HG02970 (cell line): Measurements from ENCODE around the gene TEX52.
A peak's percentile ranks its signal among the peaks of the same experiment; 100 is the strongest.

Experiments used
- ATAC-seq: cut with Tn5 transposase; IDR thresholded peaks from one replicate; pipeline ENCODE4 v1.9.1; 2021; ENCODE audit warnings: mild to moderate bottlenecking, moderate library complexity, moderate number of reproducible peaks; ENCODE audit not compliant: unreplicated experiment, low FRiP score

Gene TEX52

GRCh38 chr12:2857021-2857431, at the start of gene TEX52:
TEX52 (minus strand) TSS chr12:2857039; CDS start chr12:2857026, 13 bp downstream.
- no peak for ATAC-seq

- ATAC-seq: no peak
Measured at GRCh38 chr12:2904260-2904659, 47.4 kb upstream of the TEX52 start.

DNA sequence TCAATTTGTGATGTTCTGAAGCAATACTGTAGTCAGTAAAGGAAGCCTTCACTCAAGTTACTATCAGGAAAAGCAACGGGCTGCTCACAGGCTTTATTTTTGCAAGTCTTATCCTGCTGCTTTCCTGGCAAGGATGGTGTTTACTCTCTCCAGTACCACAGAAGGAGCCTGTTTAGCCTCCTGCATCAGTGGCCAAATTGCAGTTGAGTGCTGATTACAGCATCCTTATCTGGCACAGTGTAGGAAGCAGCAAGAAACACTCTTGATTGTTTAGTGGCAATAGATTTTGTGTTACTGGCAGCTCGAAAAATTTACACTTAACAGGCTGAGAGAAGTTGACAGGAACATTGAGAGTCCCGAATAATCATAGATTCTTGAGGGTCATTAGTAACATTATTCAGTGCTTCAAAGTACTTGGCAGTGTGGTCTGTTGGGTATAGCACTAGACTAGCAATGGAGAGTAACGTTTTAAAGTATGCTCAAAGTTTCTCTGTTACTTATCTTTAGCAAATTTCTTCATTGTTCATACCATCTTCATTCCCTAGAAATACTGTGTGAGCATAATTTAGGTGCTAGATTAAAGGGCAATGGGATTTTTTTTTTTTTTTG, 45.5 kb upstream of the TEX52 start:
- no peak for ATAC-seq

- no peak for ATAC-seq
Measured at GRCh38 chr12:2900642-2901041, 43.8 kb upstream of the TEX52 start.

DNA sequence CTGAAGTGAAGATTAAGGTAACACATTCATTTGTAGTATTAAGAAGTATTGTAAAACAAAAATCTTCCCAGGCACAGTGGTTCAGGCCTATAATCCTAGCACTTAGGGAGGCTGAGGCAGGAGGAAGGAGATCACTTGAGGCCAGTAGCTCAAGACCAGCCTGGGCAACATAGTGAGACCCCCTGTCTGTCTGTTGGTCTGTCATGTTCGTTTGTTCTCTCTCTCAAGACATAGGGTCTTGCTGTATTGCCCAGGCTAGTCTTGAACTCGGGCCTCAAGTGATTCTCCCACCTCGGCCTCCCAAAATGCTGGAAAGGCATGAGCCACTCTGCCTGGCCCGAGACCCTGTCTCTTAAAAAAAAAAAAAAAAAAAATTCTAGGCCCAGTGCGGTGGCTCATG, 40.6 kb upstream of the TEX52 start:
- no peak for ATAC-seq

DNA sequence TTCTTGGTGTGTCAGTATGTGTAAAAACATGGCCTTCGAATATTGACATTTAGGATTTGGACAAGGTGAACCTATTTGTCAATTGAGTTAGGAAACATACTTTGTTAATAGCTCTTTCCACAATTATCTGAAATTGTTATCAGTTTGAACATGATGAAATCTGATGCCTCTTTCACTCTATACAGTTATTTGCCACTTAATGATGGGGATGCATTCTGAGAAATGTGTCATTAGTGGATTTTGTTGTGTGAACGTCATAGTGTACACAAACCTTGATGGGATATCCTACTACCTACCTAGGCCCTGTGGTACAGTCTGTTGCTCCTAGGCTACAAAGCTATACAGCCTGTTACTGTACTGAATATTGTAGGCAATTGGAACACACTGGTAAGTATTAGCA, 38.7 kb upstream of the TEX52 start:
- no peak for ATAC-seq

DNA sequence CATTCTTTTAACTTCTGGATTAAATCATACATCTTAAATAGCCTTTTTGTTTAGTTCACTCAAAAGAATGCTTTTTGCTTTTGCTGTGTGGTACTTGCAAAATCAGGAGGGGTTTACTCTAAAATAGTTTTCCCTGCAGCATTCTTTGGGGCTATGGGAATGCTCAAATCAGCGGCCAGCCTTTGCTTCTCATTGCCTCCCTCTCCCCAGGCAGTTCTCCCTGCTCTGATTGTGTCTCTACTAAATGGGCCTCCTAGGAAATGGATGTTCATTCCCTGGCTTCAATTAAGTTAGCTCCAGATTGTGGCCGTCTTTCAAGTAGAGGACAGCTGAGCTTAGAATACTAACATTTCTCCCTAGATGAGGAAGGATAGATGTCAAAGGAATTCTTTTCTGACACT, 38.2 kb upstream of the TEX52 start:
- no peak for ATAC-seq

- no peak for ATAC-seq
Measured at GRCh38 chr12:2893007-2893406, 36.2 kb upstream of the TEX52 start.

DNA sequence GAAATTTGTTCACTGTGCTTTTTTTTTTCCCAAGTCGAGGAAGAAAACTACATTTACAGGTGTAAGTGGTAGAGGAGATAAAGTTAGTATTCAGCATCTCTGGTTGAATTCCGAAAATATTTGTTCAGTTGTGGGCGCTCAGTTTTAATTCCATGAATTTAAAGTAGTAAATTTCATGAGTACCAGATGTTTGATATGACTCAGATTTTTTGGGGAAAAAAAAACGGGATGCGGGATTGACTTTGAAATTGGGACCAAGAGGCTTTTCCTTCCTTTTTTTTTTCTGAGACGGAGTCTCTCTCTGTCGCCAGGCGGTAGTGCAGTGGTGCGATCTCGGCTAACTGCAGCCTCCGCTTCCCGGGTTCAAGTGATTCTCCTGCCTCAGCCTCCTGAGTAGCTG, 35.4 kb upstream of the TEX52 start:
- ATAC-seq: no peak

- peak; percentile 15 for ATAC-seq
Measured at GRCh38 chr12:2891240-2892053, 34.6 kb upstream of the TEX52 start.

GRCh38 chr12:2890388-2891239, 33.8 kb upstream of the TEX52 start, which contains the start of gene TULP3:
TULP3 (plus strand) TSS chr12:2890891; CDS start chr12:2890948, 57 bp downstream.
- peak; percentile 94 for ATAC-seq

GRCh38 chr12:2890001-2890387, 33.2 kb upstream of the TEX52 start:
- no peak for ATAC-seq

DNA sequence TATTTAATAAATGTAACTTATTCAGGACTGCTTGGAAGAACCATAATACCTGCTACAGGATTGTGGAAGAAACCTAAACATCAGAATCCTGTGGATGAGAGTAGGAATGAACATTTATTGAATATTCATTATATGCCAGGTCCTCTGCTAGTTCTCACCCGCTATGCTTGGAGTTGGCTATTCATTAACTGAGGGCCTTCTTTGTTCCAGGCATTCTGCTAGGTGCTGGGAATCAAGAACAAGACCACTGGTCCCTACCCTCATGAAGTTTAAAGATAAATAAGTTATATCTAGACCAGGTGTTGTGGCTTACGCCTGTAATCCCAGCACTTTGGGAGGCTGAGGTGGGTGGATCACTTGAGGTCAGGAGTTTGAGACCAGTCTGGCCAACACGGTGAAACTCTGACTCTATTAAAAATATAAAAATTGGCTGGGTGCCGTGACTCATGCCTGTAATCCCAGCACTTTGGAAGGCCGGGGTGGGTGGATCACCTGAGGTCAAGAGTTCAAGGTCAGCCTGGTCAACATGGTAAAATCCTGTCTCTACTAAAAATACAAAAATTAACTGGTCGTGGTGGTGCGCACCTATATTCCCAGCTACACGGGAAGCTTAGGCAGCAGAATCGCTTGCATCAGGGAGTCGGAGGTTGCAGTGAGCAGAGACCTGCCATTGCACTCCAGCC, 30.1 kb upstream of the TEX52 start:
- no peak for ATAC-seq

GRCh38 chr12:2884810-2885209, 28.0 kb upstream of the TEX52 start:
- no peak for ATAC-seq

DNA sequence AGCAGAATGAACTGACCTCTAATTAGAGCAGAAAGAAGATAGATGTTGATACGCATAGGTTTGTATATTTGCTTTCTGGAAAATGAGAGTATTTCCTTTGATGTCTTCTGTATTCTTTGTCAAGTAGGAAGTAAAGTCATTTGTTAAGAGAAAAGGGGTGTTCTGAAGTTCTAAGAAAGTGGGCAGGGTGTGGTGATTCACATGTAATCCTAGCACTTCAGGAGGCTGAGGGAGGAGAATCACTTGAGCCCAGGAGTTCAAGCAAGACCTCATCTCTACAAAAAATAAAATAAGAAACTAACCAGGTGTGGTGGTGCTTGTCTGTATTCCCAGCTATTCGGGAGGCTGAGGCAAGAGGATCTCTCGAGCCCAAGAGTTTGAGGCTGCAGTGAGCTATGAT, 23.0 kb upstream of the TEX52 start:
- no peak for ATAC-seq

GRCh38 chr12:2877953-2878732, 21.3 kb upstream of the TEX52 start:
- ATAC-seq: no peak

DNA sequence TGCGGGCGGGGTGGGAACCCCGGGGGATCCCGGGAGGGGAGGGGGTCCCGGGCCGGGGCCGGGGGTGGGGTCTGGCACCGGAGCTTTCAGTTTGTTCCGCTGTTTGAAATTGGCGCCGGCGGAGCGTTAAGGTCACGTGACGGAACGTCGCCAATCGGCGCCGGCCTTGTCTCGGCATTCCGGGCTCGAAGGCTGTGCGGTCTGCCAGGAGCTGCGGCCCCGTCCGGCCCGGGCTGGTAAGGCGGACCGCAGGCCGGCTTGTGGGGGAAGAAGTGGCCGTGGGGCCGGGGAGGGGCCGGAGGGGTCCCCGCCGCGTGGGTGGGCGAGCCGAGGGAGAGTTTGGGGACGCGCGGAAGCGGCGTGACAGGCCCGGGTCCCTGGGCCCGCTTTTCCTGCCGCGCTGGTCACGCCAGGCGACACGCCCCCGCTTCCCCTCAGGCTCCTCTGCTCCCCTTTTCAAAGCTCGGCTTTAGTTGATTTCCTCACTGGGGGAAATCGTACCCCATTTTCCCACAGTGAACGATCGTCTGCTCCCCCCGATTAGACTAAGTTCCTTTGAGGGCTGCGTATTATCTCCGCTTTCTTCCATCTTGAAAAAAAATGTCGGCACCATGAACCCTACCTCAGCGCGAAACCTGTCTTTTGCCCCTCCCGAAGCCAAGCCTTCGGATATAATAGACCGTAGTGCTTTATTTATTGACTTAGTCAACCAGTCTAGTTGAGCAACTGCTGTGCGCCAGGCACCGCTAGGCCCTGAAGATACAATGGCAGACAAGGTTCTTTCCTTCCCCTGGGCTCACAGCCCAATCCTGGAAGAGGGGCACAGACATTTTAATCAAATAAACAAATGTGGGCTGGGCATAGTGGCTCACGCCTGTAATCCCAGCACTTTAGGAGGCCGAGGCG, 20.5 kb upstream of the TEX52 start, which contains the start of the genes FOXM1 and RHNO1:
Gene FOXM1 (minus strand): TSS at position 128 of the 906 bp plus-strand sequence. CDS start 2,696 bp downstream, outside the sequence.
Gene RHNO1 (plus strand): TSS at position 177 of the 906 bp plus-strand sequence. CDS start 8,144 bp downstream, outside the sequence.
- peak; percentile 85 for ATAC-seq

DNA sequence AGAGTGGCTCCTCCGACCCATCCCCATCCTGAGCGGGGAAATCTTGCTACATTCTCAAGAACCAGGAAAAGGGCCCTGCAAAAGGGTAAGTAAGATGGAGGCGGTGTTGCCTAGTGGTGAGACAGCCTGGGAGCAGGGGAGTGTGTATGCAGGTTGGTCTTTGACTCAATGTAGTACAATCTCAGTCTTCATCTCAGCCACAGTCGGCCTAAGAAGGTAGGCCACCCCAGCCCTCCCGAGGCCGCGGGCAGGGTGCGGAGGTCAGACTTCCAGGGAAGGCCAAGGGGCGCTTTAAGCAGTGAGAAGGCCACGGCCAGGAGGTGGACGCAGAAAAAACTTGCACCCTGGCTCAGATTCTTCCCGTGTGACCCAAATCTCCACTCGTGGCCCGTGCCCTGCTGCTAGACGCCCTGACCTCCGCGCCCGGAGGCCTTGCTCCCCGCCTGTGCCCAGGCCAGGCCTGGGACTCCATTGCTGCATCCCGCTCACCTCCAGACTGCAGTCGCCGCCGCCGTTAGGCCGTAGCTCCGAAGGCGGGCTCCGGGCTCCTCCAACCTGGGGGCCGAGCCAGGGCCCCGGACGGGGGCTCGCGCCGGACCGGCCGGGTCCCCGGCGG, 19.7 kb upstream of the TEX52 start:
- peak; percentile 10 for ATAC-seq
